IPS-18a (cell line): ENCODE measurements around the gene TRPC4.

Experiments
- H3K27ac ChIP-seq: one replicate; pipeline ENCODE4 v1.5.1; 2013; ENCODE audit warnings: low read length
- H3K27me3 ChIP-seq: one replicate; pipeline ENCODE4 v1.6.1; 2013; ENCODE audit warnings: mild to moderate bottlenecking, low read length; ENCODE audit not compliant: control insufficient read depth, insufficient read depth
- H3K36me3 ChIP-seq: one replicate; pipeline ENCODE4 v1.6.1; 2013; ENCODE audit warnings: low read depth, low read length; ENCODE audit not compliant: control insufficient read depth
- H3K4me1 ChIP-seq: one replicate; pipeline ENCODE4 v1.6.1; 2013; ENCODE audit warnings: low read depth, low read length; ENCODE audit not compliant: control insufficient read depth
- H3K4me3 ChIP-seq: one replicate; pipeline ENCODE4 v1.5.1; 2013; ENCODE audit warnings: low read length
- H3K9ac ChIP-seq: one replicate; pipeline ENCODE4 v1.6.1; 2013; ENCODE audit warnings: mild to moderate bottlenecking, low read length, moderate library complexity
- H3K9me3 ChIP-seq: one replicate; pipeline ENCODE4 v1.6.1; 2013; ENCODE audit warnings: low read depth, low read length; ENCODE audit not compliant: control insufficient read depth

The TRPC4 gene

GRCh38 chr13:37869756-37870488, at the start of gene TRPC4:
TSS of gene TRPC4 (minus strand) at chr13:37869772. CDS start at chr13:37783333, 86,439 bp downstream.
- Histone ChIP-seq H3K27ac (peak within 1 kb of the TSS; percentile 51), H3K9ac (peak within 1 kb of the TSS; percentile 85), H3K4me3 (peak within 1 kb of the TSS; percentile 82), H3K9me3 (no peaks in the 10 kb centered on the region), H3K36me3 (no peaks in the 10 kb centered on the region), H3K4me1 (peaks cover 6% of the 10 kb centered on the region), H3K27me3 (peaks cover 13% of the 10 kb centered on the region)

- Histone ChIP-seq H3K9me3 (no peaks in the 10 kb centered on the region), H3K9ac (no peak overlapping the region), H3K4me3 (peak overlapping the region; percentile 49), H3K36me3 (no peaks in the 10 kb centered on the region), H3K4me1 (peaks cover 35% of the 10 kb centered on the region), H3K27me3 (no peaks in the 10 kb centered on the region), H3K27ac (peak overlapping the region; percentile 10)
Observed at GRCh38 chr13:37918751-37919150, 49.2 kb upstream of the TRPC4 start.

GRCh38 chr13:37918116-37918714, 48.6 kb upstream of the TRPC4 start:
- peak overlapping the region; percentile 49 for H3K4me3 ChIP-seq
- peaks cover 35% of the 10 kb centered on the region for H3K4me1 ChIP-seq
- no peak overlapping the region for H3K27ac ChIP-seq
- H3K27me3 ChIP-seq = no peaks in the 10 kb centered on the region
- no peak overlapping the region for H3K9ac ChIP-seq
- H3K9me3 ChIP-seq = no peaks in the 10 kb centered on the region
- H3K36me3 ChIP-seq = no peaks in the 10 kb centered on the region

GRCh38 chr13:37914781-37915391, 45.3 kb upstream of the TRPC4 start:
- Histone ChIP-seq H3K27ac (no peak overlapping the region), H3K9me3 (no peaks in the 10 kb centered on the region), H3K4me1 (peaks cover 33% of the 10 kb centered on the region), H3K27me3 (no peaks in the 10 kb centered on the region), H3K4me3 (peak overlapping the region; percentile 5), H3K36me3 (no peaks in the 10 kb centered on the region), H3K9ac (no peak overlapping the region)

GRCh38 chr13:37910790-37911189, 41.2 kb upstream of the TRPC4 start:
- H3K4me3 ChIP-seq = no peak overlapping the region
- H3K27ac ChIP-seq = no peak overlapping the region
- no peaks in the 10 kb centered on the region for H3K9me3 ChIP-seq
- H3K36me3 ChIP-seq = no peaks in the 10 kb centered on the region
- H3K4me1 ChIP-seq = no peaks in the 10 kb centered on the region
- H3K9ac ChIP-seq = no peak overlapping the region
- no peaks in the 10 kb centered on the region for H3K27me3 ChIP-seq

GRCh38 chr13:37906880-37907279, 37.3 kb upstream of the TRPC4 start:
- H3K4me1 ChIP-seq = no peaks in the 10 kb centered on the region
- H3K36me3 ChIP-seq = no peaks in the 10 kb centered on the region
- H3K27me3 ChIP-seq = no peaks in the 10 kb centered on the region
- no peak overlapping the region for H3K4me3 ChIP-seq
- H3K27ac ChIP-seq = no peak overlapping the region
- H3K9ac ChIP-seq = no peak overlapping the region
- no peaks in the 10 kb centered on the region for H3K9me3 ChIP-seq

- no peaks in the 10 kb centered on the region for H3K36me3 ChIP-seq
- H3K27me3 ChIP-seq = no peaks in the 10 kb centered on the region
- no peak overlapping the region for H3K4me3 ChIP-seq
- H3K27ac ChIP-seq = no peak overlapping the region
- no peaks in the 10 kb centered on the region for H3K4me1 ChIP-seq
- no peak overlapping the region for H3K9ac ChIP-seq
- no peaks in the 10 kb centered on the region for H3K9me3 ChIP-seq
Observed at GRCh38 chr13:37905736-37906135, 36.2 kb upstream of the TRPC4 start.

GRCh38 chr13:37899753-37900152, 30.2 kb upstream of the TRPC4 start:
- Histone ChIP-seq H3K27ac (no peak overlapping the region), H3K27me3 (no peaks in the 10 kb centered on the region), H3K4me3 (no peak overlapping the region), H3K9ac (no peak overlapping the region), H3K4me1 (no peaks in the 10 kb centered on the region), H3K36me3 (no peaks in the 10 kb centered on the region), H3K9me3 (no peaks in the 10 kb centered on the region)

GRCh38 chr13:37893321-37893720, 23.7 kb upstream of the TRPC4 start:
- H3K4me1 ChIP-seq = no peaks in the 10 kb centered on the region
- no peak overlapping the region for H3K27ac ChIP-seq
- no peaks in the 10 kb centered on the region for H3K27me3 ChIP-seq
- H3K9ac ChIP-seq = no peak overlapping the region
- no peak overlapping the region for H3K4me3 ChIP-seq
- no peaks in the 10 kb centered on the region for H3K36me3 ChIP-seq
- no peaks in the 10 kb centered on the region for H3K9me3 ChIP-seq

- H3K27me3 ChIP-seq = no peaks in the 10 kb centered on the region
- no peak overlapping the region for H3K4me3 ChIP-seq
- H3K9ac ChIP-seq = no peak overlapping the region
- no peaks in the 10 kb centered on the region for H3K36me3 ChIP-seq
- no peak overlapping the region for H3K27ac ChIP-seq
- H3K4me1 ChIP-seq = no peaks in the 10 kb centered on the region
- H3K9me3 ChIP-seq = no peaks in the 10 kb centered on the region
Observed at GRCh38 chr13:37889820-37890219, 20.2 kb upstream of the TRPC4 start.

- no peaks in the 10 kb centered on the region for H3K9me3 ChIP-seq
- no peak overlapping the region for H3K4me3 ChIP-seq
- H3K4me1 ChIP-seq = no peaks in the 10 kb centered on the region
- no peak overlapping the region for H3K9ac ChIP-seq
- no peak overlapping the region for H3K27ac ChIP-seq
- no peaks in the 10 kb centered on the region for H3K36me3 ChIP-seq
- no peaks in the 10 kb centered on the region for H3K27me3 ChIP-seq
Observed at GRCh38 chr13:37889102-37889501, 19.5 kb upstream of the TRPC4 start.
